C4-2B (cell line): ENCODE results near the gene NFIB.

Source experiments
- H3K27ac ChIP-seq: fragments of 450-650 bp; 2 replicates; pipeline ENCODE4 v1.5.1; 2017
- ZFX ChIP-seq: fragments of 450-650 bp; IDR thresholded peaks from 2 replicates; pipeline ENCODE4 v1.6.1; 2017
- TF ChIP-seq, protein P1 (sequence below): fragments of 450-650 bp; conservative IDR thresholded peaks from 2 replicates; pipeline ENCODE4 v1.5.1; 2017; ENCODE audit warnings: mild to moderate bottlenecking

The NFIB gene

DNA sequence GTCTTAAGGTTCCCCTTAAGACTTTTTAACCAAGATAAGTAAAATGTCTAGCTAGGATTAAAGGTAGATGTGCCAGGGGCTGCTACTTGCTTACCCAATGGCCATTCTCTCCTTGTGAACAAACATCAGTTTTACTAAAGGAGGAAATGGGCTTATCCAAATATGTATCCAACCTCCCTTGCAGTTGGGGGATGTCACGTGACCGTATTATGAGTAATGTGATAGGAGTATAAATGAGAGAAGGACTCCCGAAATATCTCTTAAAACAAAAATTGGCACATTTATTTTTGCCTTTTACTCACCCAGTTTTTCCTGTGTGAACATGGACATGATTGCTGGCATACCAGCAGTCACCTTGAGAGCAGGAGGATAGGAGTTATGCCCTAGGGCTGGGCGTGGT lies 247.9 kb downstream of the NFIB start:
- no peak for TF ChIP-seq ZFX
- TF ChIP-seq, protein P1, sequence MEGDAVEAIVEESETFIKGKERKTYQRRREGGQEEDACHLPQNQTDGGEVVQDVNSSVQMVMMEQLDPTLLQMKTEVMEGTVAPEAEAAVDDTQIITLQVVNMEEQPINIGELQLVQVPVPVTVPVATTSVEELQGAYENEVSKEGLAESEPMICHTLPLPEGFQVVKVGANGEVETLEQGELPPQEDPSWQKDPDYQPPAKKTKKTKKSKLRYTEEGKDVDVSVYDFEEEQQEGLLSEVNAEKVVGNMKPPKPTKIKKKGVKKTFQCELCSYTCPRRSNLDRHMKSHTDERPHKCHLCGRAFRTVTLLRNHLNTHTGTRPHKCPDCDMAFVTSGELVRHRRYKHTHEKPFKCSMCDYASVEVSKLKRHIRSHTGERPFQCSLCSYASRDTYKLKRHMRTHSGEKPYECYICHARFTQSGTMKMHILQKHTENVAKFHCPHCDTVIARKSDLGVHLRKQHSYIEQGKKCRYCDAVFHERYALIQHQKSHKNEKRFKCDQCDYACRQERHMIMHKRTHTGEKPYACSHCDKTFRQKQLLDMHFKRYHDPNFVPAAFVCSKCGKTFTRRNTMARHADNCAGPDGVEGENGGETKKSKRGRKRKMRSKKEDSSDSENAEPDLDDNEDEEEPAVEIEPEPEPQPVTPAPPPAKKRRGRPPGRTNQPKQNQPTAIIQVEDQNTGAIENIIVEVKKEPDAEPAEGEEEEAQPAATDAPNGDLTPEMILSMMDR, result no peak
- peak overlapping the region; percentile 22; the same call in 1 of the 2 replicates for H3K27ac ChIP-seq

DNA sequence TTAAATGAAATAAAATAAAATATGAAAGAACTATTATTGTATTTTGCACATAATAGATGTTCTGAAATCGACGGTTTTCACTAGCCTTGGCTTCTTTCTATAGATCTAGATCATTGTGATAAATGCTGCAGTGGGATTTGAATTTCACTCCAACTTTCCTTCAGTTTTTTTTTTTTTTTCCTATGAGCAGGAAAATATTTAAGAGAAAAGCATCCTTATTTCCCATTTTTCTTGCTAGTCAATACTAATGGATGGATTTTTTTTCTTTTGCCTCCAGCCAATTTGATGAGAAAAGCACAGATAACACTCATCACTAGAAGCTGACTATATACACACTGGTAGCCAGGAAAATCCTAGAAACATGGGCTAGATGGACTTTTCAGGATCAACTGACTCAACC lies 249.0 kb downstream of the NFIB start:
- no peak overlapping the region for H3K27ac ChIP-seq
- TF ChIP-seq, protein P1, result no peak
- no peak for TF ChIP-seq ZFX

DNA sequence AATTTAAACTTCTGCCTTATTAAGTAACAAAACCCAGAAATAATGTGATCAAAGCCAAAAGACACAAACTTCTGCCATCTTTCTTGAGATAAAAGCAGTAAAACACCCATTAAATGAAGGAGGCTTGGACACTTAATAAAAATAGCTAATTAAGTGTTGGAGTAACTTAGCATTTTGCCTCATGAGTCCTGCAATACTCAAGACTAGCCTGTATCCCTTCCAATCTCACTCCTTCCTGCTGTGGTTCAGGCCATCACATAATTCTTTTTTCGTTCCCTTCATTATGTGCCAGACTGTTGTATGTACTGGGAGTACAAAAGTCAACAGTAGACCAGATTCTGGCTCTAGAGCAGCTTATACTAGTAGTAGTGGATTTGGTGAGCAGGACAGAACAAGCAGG lies 250.2 kb downstream of the NFIB start:
- no peak overlapping the region for H3K27ac ChIP-seq
- TF ChIP-seq ZFX, result no peak
- TF ChIP-seq, protein P1, result no peak

DNA sequence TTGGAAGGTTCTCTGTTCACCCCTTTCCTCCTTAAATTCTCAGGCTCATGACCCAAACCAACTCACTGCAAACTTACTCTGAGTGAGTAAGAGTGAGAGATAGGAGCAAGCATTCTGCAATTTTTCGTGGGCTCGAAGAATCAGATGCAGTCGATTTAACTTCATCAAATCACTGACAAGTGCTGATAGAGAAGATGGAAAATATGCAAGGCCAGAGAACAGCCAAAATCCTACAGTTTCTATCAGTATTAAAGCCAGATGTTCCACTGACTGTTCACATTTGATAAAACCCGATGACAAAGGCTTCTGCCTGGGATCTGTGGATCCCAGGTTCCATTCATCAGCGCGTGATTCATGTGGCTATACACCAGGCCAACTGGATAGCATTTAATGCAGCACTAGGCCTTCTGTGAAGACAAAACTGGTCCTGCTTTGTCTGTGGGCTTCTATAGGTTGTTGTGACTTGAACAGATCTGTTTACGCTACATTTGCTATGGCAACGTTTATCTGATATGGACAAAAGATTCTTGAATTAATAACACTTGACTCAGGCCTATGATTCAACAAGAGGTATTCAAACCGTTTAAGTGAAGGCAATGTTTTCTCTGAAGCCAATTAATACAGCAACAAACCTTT lies 251.2 kb downstream of the NFIB start:
- TF ChIP-seq, protein P1, result no peak
- TF ChIP-seq ZFX, result no peak
- no peak overlapping the region for H3K27ac ChIP-seq

- no peak for TF ChIP-seq ZFX
- H3K27ac ChIP-seq, result no peak overlapping the region
These were observed 251.9 kb downstream of the NFIB start for GRCh38 chr9:14061936-14062585.

DNA sequence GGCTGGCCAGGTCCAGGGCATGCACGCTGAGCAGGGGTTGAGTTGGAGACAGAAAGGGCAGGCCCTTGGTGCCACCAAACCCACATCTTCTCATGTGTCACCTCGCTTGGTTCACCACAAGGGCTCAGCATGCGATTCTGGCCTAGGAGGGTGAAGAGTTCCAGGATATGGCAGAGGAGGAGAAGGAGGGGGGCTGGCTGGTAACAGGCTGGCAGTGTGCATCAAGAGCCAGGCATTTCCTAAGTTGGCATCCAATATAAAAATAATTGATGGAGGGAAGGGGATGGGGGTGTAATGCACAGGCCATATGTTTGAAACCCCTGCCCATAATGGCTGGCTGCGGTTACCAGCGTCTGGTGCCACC lies 255.6 kb downstream of the NFIB start:
- no peak overlapping the region for H3K27ac ChIP-seq
- no peak for TF ChIP-seq ZFX
- TF ChIP-seq, protein P1, result no peak

DNA sequence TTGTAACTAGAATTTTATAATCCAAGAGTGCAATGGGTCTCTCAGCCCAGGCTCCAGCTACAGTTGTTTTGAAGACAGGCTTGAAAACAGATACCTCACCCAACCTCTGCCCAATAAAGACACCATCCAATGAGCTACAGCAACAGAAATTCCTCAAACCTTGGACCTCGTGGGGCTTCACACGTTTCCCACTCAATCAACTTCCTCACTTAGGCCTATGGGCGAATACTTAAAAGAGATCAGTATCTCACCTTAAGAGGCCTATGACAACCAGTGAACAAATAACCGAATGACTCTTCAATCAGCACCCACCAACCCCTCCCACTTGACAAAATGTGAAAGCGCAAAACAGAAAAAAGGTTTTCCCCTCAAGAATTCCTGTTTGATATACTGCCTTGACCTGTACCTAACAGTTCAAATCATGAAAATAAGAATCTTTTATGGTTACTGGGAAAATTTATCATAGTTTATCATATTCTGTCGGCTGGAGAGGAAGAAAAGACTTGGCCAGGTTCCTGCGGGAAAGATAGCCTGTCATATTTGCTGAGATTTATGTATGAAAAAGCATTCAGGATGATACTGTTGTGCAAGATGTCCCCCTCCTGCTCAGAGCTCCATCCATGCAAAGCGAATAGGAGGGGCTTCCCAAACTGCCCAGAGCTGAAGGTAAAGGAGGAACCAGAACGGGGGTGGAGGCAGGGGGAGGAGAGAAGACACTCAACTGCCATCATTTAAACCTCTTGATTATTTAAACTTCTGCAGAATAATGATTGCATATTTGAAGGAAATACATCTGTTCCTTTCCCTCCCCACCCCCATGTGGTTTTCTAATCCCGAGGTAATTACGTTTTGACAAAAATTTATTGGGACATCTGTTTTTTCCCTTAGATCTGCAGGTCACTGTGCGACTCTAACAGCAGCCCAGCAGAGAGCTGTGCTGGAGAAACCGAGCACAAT lies 256.3 kb downstream of the NFIB start:
- no peak for TF ChIP-seq ZFX
- TF ChIP-seq, protein P1, result no peak
- H3K27ac ChIP-seq, result no peak overlapping the region
